Measurements from ENCODE around the gene OPALIN.

OPALIN gene

GRCh38 chr10:96357038-96357620 is 1.7 kb downstream of the OPALIN start:
- H3K27ac ChIP-seq (ENCODE audit: low read depth, low read length), result no peak overlapping the region
- no peak overlapping the region for H3K9ac ChIP-seq (ENCODE audit: low read depth, low read length)
- H3K9me3 ChIP-seq (ENCODE audit: control insufficient read depth, insufficient read depth, low read length), result no peaks in the 10 kb centered on the region
- H3K4me3 ChIP-seq (ENCODE audit: low read depth, low read length), result no peak overlapping the region
- no peaks in the 10 kb centered on the region for H3K27me3 ChIP-seq (ENCODE audit: control insufficient read depth, insufficient read depth, low read length)
- H3K4me1 ChIP-seq (ENCODE audit: control insufficient read depth, insufficient read depth, low read length), result no peaks in the 10 kb centered on the region
- H3K36me3 ChIP-seq (ENCODE audit: control insufficient read depth, insufficient read depth, low read length), result no peaks in the 10 kb centered on the region

GRCh38 chr10:96352582-96352981 is 6.2 kb downstream of the OPALIN start:
- Histone ChIP-seq H3K9me3 (ENCODE audit: control insufficient read depth, insufficient read depth, low read length) (no peaks in the 10 kb centered on the region), H3K36me3 (ENCODE audit: control insufficient read depth, insufficient read depth, low read length) (no peaks in the 10 kb centered on the region), H3K4me3 (ENCODE audit: low read depth, low read length) (no peak overlapping the region), H3K27me3 (ENCODE audit: control insufficient read depth, insufficient read depth, low read length) (no peaks in the 10 kb centered on the region), H3K27ac (ENCODE audit: low read depth, low read length) (no peak overlapping the region), H3K9ac (ENCODE audit: low read depth, low read length) (no peak overlapping the region), H3K4me1 (ENCODE audit: control insufficient read depth, insufficient read depth, low read length) (no peaks in the 10 kb centered on the region)

GRCh38 chr10:96352027-96352426 is 6.8 kb downstream of the OPALIN start:
- Histone ChIP-seq H3K4me3 (ENCODE audit: low read depth, low read length) (no peak overlapping the region), H3K36me3 (ENCODE audit: control insufficient read depth, insufficient read depth, low read length) (no peaks in the 10 kb centered on the region), H3K9ac (ENCODE audit: low read depth, low read length) (no peak overlapping the region), H3K4me1 (ENCODE audit: control insufficient read depth, insufficient read depth, low read length) (no peaks in the 10 kb centered on the region), H3K27me3 (ENCODE audit: control insufficient read depth, insufficient read depth, low read length) (no peaks in the 10 kb centered on the region), H3K27ac (ENCODE audit: low read depth, low read length) (no peak overlapping the region), H3K9me3 (ENCODE audit: control insufficient read depth, insufficient read depth, low read length) (no peaks in the 10 kb centered on the region)

GRCh38 chr10:96346295-96346694 is 12.5 kb downstream of the OPALIN start:
- Histone ChIP-seq H3K9me3 (ENCODE audit: control insufficient read depth, insufficient read depth, low read length) (peaks cover 11% of the 10 kb centered on the region), H3K9ac (ENCODE audit: low read depth, low read length) (no peak overlapping the region), H3K27ac (ENCODE audit: low read depth, low read length) (peak overlapping the region; percentile 88), H3K27me3 (ENCODE audit: control insufficient read depth, insufficient read depth, low read length) (no peaks in the 10 kb centered on the region), H3K36me3 (ENCODE audit: control insufficient read depth, insufficient read depth, low read length) (no peaks in the 10 kb centered on the region), H3K4me3 (ENCODE audit: low read depth, low read length) (no peak overlapping the region), H3K4me1 (ENCODE audit: control insufficient read depth, insufficient read depth, low read length) (peaks cover 17% of the 10 kb centered on the region)

GRCh38 chr10:96345222-96345621 is 13.6 kb downstream of the OPALIN start:
- peaks cover 11% of the 10 kb centered on the region for H3K9me3 ChIP-seq (ENCODE audit: control insufficient read depth, insufficient read depth, low read length)
- H3K27me3 ChIP-seq (ENCODE audit: control insufficient read depth, insufficient read depth, low read length), result no peaks in the 10 kb centered on the region
- H3K4me3 ChIP-seq (ENCODE audit: low read depth, low read length), result no peak overlapping the region
- H3K9ac ChIP-seq (ENCODE audit: low read depth, low read length), result no peak overlapping the region
- H3K36me3 ChIP-seq (ENCODE audit: control insufficient read depth, insufficient read depth, low read length), result no peaks in the 10 kb centered on the region
- H3K27ac ChIP-seq (ENCODE audit: low read depth, low read length), result peak overlapping the region; percentile 88
- H3K4me1 ChIP-seq (ENCODE audit: control insufficient read depth, insufficient read depth, low read length), result peaks cover 26% of the 10 kb centered on the region

GRCh38 chr10:96344178-96344577 is 14.6 kb downstream of the OPALIN start:
- H3K9me3 ChIP-seq (ENCODE audit: control insufficient read depth, insufficient read depth, low read length), result peaks cover 11% of the 10 kb centered on the region
- H3K36me3 ChIP-seq (ENCODE audit: control insufficient read depth, insufficient read depth, low read length), result no peaks in the 10 kb centered on the region
- no peaks in the 10 kb centered on the region for H3K27me3 ChIP-seq (ENCODE audit: control insufficient read depth, insufficient read depth, low read length)
- no peak overlapping the region for H3K9ac ChIP-seq (ENCODE audit: low read depth, low read length)
- H3K4me3 ChIP-seq (ENCODE audit: low read depth, low read length), result no peak overlapping the region
- H3K4me1 ChIP-seq (ENCODE audit: control insufficient read depth, insufficient read depth, low read length), result peaks cover 30% of the 10 kb centered on the region
- peak overlapping the region; percentile 88 for H3K27ac ChIP-seq (ENCODE audit: low read depth, low read length)

- no peaks in the 10 kb centered on the region for H3K27me3 ChIP-seq (ENCODE audit: control insufficient read depth, insufficient read depth, low read length)
- H3K4me1 ChIP-seq (ENCODE audit: control insufficient read depth, insufficient read depth, low read length), result peaks cover 36% of the 10 kb centered on the region
- no peak overlapping the region for H3K27ac ChIP-seq (ENCODE audit: low read depth, low read length)
- peaks cover 11% of the 10 kb centered on the region for H3K9me3 ChIP-seq (ENCODE audit: control insufficient read depth, insufficient read depth, low read length)
- H3K9ac ChIP-seq (ENCODE audit: low read depth, low read length), result no peak overlapping the region
- H3K36me3 ChIP-seq (ENCODE audit: control insufficient read depth, insufficient read depth, low read length), result no peaks in the 10 kb centered on the region
- H3K4me3 ChIP-seq (ENCODE audit: low read depth, low read length), result no peak overlapping the region
These were observed 16.4 kb downstream of the OPALIN start for GRCh38 chr10:96342402-96342801.

- peaks cover 36% of the 10 kb centered on the region for H3K4me1 ChIP-seq (ENCODE audit: control insufficient read depth, insufficient read depth, low read length)
- no peak overlapping the region for H3K4me3 ChIP-seq (ENCODE audit: low read depth, low read length)
- H3K27me3 ChIP-seq (ENCODE audit: control insufficient read depth, insufficient read depth, low read length), result no peaks in the 10 kb centered on the region
- peak overlapping the region; percentile 86 for H3K27ac ChIP-seq (ENCODE audit: low read depth, low read length)
- no peaks in the 10 kb centered on the region for H3K36me3 ChIP-seq (ENCODE audit: control insufficient read depth, insufficient read depth, low read length)
- peaks cover 9% of the 10 kb centered on the region for H3K9me3 ChIP-seq (ENCODE audit: control insufficient read depth, insufficient read depth, low read length)
- no peak overlapping the region for H3K9ac ChIP-seq (ENCODE audit: low read depth, low read length)
These were observed 17.3 kb downstream of the OPALIN start for GRCh38 chr10:96341219-96342182.

GRCh38 chr10:96339956-96340904 is 18.6 kb downstream of the OPALIN start:
- Histone ChIP-seq H3K9ac (ENCODE audit: low read depth, low read length) (no peak overlapping the region), H3K4me3 (ENCODE audit: low read depth, low read length) (no peak overlapping the region), H3K27me3 (ENCODE audit: control insufficient read depth, insufficient read depth, low read length) (no peaks in the 10 kb centered on the region), H3K36me3 (ENCODE audit: control insufficient read depth, insufficient read depth, low read length) (no peaks in the 10 kb centered on the region), H3K27ac (ENCODE audit: low read depth, low read length) (peak overlapping the region; percentile 86), H3K4me1 (ENCODE audit: control insufficient read depth, insufficient read depth, low read length) (peaks cover 30% of the 10 kb centered on the region), H3K9me3 (ENCODE audit: control insufficient read depth, insufficient read depth, low read length) (no peaks in the 10 kb centered on the region)

- no peaks in the 10 kb centered on the region for H3K9me3 ChIP-seq (ENCODE audit: control insufficient read depth, insufficient read depth, low read length)
- H3K4me1 ChIP-seq (ENCODE audit: control insufficient read depth, insufficient read depth, low read length), result peaks cover 25% of the 10 kb centered on the region
- H3K27me3 ChIP-seq (ENCODE audit: control insufficient read depth, insufficient read depth, low read length), result no peaks in the 10 kb centered on the region
- no peak overlapping the region for H3K27ac ChIP-seq (ENCODE audit: low read depth, low read length)
- no peak overlapping the region for H3K4me3 ChIP-seq (ENCODE audit: low read depth, low read length)
- H3K36me3 ChIP-seq (ENCODE audit: control insufficient read depth, insufficient read depth, low read length), result no peaks in the 10 kb centered on the region
- no peak overlapping the region for H3K9ac ChIP-seq (ENCODE audit: low read depth, low read length)
These were observed 19.4 kb downstream of the OPALIN start for GRCh38 chr10:96339383-96339782.

All from HUES48 (cell line).